Vagina (tissue), 2 donors: ENCODE data around the gene HS6ST2.

Experiments
- CTCF ChIP-seq, 3 experiments: fragments of 450-650 bp in 2 of 3; fragments of 200-600 bp in 1 of 3; sonication (generic) in 1 of 3; IDR thresholded peaks; one replicate each; pipeline ENCODE4 v1.5.1; 2017 to 2019; ENCODE audit warnings: antibody characterized with exemption in 3 of 3, mild to moderate bottlenecking in 2 of 3, moderate library complexity in 2 of 3
- POLR2A ChIP-seq, 2 donors: fragments of 450-650 bp; IDR thresholded peaks; one replicate each; pipeline ENCODE4 v1.6.1; 2017; ENCODE audit warnings: antibody characterized with exemption in 2 of 2, mild to moderate bottlenecking in 2 of 2, moderate library complexity in 2 of 2
- POLR2AphosphoS5 ChIP-seq, 2 donors: sonication (generic); formaldehyde crosslinking; IDR thresholded peaks; one replicate each; pipeline ENCODE4 v1.9.0; 2017; ENCODE audit warnings: antibody characterized with exemption in 2 of 2, mild to moderate bottlenecking in 2 of 2, low read depth in 1 of 2; ENCODE audit not compliant: insufficient read depth in 1 of 2

DNA sequence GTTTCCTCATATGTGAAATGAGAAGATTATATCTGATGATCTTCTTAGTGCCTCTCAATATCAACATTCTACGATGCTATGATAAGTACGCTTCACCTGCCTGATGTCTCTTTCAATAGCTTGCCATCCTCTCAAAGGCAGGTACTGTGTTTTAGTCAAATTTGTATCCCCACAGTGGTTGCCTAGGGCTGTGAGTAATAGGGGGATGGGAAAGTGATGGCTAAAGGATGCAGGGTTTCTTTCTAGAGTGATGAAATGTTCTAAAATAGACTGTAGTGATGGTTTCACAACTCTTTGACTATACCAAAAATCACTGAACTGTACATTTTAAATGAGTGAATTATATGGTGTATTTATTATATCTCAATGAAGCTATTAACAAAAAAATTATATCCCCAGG, 142.8 kb downstream of the HS6ST2 start:
- TF ChIP-seq POLR2AphosphoS5 (IDR thresholded peaks at IDR 0.05; ENCODE audit: insufficient read depth in 1 of 2, low read depth in 1 of 2) (no peak), CTCF (IDR thresholded peaks at IDR 0.05) (no peak), POLR2A (IDR thresholded peaks at IDR 0.05) (no peak)
